HFF-Myc (cell line): ENCODE measurements around the gene TEX29.

Experiments
- DNase-seq: peaks from one replicate; pipeline ENCODE4 v3.0.0-alpha.2; 2011; ENCODE audit warnings: low read depth; ENCODE audit errors: extremely low read depth
- H3K4me3 ChIP-seq: replicated peaks from 2 replicates; pipeline ENCODE4 v1.5.1; 2011; ENCODE audit warnings: low read depth, mild to moderate bottlenecking, control low read depth, low read length
- TF ChIP-seq, protein P1 (sequence below): IDR thresholded peaks from 2 replicates; pipeline ENCODE4 v1.5.1; 2012; ENCODE audit warnings: mild to moderate bottlenecking, low read depth, low read length, control low read depth; ENCODE audit errors: missing control alignments

TEX29 gene

DNA sequence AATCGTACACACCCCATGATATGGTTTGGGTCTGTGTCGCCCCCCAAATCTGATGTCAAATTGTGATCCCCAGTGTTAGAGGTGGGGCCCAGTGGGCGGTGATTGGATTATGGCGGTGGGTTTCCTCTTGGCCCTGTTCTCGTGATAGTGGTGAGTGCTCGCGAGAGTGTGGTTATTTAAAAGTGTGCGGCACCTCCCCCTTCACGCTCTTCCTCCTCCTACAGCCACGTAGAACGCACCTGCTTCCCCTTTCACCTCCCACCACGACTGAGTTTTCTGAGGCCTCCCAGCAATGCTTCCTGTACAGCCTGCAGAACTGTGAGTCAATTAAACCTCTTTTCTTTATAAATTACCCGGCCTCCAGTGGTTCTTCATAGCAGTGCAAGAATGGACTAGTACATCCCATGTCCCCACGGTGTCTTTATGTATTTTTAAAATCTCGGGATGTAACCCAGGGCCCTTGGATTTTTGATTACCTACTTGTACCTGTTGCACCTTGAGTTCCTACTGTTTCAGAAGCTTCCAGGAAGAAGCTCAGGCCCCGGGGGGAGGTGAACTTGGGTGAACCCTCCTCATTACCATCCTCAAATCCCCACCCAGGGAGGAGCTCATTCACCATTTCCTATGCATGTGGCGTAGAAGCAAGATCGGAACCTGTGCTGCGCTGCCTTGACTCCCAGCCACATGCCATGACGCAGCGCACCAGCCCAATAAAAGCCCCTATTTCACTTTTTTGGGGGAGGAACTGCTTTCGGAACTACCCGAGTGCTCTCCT lies 52.4 kb downstream of the TEX29 start:
- DNase-seq, result no peak
- no peak overlapping the region for H3K4me3 ChIP-seq
- TF ChIP-seq, protein P1, sequence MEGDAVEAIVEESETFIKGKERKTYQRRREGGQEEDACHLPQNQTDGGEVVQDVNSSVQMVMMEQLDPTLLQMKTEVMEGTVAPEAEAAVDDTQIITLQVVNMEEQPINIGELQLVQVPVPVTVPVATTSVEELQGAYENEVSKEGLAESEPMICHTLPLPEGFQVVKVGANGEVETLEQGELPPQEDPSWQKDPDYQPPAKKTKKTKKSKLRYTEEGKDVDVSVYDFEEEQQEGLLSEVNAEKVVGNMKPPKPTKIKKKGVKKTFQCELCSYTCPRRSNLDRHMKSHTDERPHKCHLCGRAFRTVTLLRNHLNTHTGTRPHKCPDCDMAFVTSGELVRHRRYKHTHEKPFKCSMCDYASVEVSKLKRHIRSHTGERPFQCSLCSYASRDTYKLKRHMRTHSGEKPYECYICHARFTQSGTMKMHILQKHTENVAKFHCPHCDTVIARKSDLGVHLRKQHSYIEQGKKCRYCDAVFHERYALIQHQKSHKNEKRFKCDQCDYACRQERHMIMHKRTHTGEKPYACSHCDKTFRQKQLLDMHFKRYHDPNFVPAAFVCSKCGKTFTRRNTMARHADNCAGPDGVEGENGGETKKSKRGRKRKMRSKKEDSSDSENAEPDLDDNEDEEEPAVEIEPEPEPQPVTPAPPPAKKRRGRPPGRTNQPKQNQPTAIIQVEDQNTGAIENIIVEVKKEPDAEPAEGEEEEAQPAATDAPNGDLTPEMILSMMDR, result no peak

DNA sequence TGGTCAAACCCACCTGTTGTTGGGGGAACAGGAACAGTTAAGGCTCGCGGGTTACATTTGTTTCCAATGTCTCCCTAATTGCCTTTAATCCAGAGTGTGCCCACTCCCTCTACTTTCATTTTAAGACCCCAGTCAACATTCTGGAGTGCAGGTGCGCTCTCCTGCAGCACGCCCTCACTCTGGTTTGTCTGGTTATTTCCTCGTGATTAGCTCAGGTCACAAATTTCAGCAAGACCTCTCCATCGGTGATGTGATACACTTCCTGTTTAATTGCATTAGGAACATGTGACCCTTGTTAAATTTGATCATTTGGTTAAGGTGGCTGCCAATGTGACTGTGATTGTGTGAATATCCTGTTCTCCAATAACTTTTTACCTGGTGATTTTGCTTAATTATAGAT lies 53.0 kb downstream of the TEX29 start:
- no peak for DNase-seq
- TF ChIP-seq, protein P1, result no peak
- no peak overlapping the region for H3K4me3 ChIP-seq

DNA sequence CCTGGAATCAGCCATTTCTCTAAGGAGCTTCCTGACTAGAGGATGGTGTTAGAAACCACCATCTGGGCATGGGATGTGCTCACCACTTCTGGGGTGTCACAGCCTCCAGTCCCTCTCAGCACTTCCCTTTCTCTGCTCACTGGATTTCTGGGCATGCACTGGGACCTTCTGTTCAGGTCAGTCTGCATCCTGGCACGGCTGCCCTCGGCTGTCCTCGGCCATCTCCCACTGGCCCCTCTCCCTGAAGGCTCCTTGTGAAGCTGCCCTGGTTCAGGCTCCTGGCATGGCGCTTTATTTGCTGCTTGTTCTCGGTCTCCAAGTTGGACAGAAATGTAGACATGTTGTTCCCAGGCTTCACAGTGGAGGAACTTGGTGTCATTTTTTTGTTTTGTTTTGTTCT lies 60.0 kb downstream of the TEX29 start:
- TF ChIP-seq, protein P1, result no peak
- DNase-seq, result no peak
- H3K4me3 ChIP-seq, result no peak overlapping the region

DNA sequence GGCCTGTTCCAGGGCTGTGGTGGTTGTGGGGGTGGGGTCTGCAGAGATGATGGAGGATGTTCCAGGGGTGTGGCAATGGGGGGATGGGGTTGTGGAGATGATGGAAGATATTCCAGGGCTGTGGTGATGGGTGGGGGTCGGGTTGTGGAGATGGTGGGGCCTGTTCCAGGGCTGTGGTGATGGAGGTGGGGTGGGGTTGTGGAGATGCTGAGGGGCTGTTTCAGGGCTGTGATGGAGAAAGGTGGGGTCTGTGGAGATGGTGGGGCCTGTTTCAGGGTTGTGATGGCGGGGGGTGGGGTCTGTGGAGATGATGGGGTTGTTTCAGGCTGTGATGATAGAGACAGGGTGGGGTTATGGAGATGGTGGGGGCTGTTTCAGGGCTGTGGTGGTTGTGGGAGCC lies 62.0 kb downstream of the TEX29 start:
- no peak for DNase-seq
- TF ChIP-seq, protein P1, result no peak
- no peak overlapping the region for H3K4me3 ChIP-seq

DNA sequence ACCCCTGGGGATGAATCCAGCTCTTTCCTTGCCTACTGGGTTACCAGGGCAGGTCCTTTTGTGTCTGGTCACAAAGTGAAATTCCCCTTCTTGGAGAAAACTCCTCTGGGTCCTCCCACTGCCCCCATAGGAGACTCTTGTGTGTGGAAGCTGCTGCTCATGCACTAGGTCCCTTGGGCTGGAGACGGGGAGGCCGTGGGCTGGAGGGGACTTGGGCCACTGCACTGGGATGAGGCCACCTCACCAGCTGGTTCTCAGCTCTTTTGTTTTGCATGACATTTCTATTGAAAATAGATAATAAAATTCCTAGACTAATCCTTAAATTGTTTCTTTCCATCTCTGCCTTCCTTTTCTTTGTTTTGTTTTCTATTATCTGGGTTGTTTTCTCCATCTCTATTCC lies 62.4 kb downstream of the TEX29 start:
- TF ChIP-seq, protein P1, result no peak
- no peak for DNase-seq
- no peak overlapping the region for H3K4me3 ChIP-seq

DNA sequence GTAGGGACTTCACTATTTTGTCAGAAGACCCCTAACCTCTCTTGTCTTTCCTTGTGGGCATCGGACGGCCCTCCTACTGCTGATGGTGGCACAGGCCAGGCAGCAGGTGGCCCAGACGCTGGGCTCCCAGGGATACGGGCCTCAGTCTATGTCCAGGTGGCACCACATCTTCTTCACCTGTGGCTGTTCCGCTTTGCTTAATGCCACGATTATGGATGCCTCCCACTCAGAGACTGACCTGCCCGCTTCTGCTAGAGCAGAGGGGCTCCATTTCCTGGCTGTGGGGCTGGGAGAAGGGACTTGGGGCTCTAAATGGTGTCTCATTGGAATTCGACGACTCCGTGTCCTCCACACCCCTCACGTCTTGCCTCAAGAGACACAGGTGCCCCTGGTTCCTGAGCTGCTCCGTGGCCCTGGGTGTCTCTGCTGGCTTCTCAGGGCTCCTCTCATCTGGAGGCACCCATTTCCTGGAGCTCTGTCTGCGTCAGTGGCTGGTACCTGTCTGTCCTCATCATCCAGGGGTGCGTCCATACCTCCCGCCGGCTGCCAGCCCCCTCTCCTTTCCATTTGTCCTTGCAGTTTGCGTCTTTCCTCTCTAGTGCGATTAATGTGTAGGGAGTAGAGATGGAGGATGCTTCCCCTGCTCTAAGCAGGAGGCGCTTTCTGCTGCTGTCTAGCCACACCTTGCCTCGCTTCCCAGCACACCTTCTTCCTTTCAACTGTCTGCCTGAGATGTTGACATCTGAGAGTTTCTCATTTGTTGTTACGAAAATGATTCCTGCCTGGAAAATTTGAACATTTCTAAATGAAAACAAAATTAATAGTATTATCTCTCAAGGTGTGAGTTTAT lies 63.4 kb downstream of the TEX29 start:
- no peak overlapping the region for H3K4me3 ChIP-seq
- no peak for DNase-seq
- TF ChIP-seq, protein P1, result no peak
